GM20000 (cell line): ENCODE results near the gene BCL2L13.
"Not testable (repeated sequence)": the region's sequence is repeated elsewhere in the genome, so short reads cannot be mapped to it uniquely, and the experiment has no call there.

Source experiments
- DNase-seq: peaks from one replicate; pipeline ENCODE4 v3.0.0; 2012; ENCODE audit warnings: low spot score
- TF ChIP-seq, protein P1 (sequence below): IDR thresholded peaks from 2 replicates; pipeline ENCODE4 v1.5.1; 2012; ENCODE audit warnings: mild to moderate bottlenecking, control low read depth; ENCODE audit errors: extremely low read depth, missing control alignments

Gene BCL2L13

DNA sequence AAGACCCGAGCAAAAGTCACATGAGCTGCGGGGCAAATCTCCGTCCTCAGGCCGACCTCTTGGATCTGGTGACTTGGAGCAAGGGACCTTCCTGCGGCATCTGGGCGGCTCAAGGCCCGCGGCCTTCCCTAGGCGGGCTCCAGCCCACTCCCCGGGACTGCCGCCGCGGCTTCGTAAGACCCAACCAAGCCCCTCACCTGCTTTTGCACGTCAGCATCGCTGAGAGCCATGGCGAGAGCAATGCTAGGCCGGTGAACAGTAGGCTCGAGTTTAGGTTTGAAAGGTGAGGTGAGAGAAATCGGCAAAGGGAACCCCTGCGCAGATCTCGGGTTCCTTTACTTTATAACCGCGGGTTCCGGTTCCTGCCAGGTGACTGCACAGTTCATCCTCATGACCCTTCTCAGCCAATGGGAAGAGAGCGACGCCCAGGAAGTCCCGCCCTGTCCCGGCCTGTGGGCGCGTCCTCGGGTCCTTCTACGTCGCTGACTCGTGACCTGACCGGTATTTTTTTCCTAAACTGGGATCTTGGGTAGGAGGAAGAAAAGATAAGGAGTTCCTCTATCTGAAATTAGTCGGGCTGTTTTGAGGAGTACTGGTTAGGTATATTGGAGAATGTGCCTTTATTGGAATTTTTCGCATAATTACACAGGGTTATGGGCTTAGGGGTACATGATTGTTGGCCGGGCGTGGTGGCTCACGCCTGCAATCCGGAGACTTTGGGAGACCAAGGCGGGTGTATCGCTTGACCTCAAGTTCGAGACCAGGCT, 10.0 kb upstream of the BCL2L13 start, which contains the start of gene ATP6V1E1:
Gene ATP6V1E1, minus strand, starts transcription at position 344 of the 767 bp plus-strand sequence. Its CDS starts 114 bp downstream, at position 230.
- TF ChIP-seq, protein P1, sequence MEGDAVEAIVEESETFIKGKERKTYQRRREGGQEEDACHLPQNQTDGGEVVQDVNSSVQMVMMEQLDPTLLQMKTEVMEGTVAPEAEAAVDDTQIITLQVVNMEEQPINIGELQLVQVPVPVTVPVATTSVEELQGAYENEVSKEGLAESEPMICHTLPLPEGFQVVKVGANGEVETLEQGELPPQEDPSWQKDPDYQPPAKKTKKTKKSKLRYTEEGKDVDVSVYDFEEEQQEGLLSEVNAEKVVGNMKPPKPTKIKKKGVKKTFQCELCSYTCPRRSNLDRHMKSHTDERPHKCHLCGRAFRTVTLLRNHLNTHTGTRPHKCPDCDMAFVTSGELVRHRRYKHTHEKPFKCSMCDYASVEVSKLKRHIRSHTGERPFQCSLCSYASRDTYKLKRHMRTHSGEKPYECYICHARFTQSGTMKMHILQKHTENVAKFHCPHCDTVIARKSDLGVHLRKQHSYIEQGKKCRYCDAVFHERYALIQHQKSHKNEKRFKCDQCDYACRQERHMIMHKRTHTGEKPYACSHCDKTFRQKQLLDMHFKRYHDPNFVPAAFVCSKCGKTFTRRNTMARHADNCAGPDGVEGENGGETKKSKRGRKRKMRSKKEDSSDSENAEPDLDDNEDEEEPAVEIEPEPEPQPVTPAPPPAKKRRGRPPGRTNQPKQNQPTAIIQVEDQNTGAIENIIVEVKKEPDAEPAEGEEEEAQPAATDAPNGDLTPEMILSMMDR: no peak
- DNase-seq: peak; percentile 95

DNA sequence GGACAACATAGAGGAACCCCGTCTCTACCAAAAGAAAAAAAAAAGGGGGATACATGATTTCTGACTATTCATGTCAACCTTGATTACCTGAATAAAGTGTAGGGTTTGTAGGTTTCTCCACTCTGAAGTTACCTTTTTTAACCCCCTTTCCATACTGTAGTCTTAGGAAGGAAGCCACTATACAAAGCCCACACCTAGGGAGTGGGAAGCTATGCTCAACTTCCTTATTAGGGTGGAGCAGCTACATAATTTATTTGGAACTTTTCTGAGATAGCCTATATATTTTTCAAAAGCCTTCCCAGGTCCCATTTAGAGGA, 9.4 kb upstream of the BCL2L13 start:
- no peak for DNase-seq
- TF ChIP-seq, protein P1: no peak

DNA sequence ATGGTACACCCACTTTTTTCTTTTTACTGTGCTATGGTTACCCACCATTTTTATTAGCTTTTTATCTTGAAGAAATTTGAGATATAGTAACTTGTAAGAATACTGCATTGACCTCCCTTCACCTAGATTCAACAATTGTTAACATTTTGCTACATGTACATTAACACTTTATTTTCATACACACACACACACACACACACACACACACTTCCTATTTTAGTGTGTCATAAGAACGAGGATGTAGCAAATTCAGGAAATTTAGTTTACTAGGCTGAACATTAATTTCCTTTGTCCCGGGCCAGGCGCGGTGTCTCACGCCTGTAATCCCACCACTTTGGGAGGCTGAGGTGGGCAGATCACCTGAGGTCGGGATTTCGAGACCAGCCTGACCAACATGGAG, 8.9 kb upstream of the BCL2L13 start:
- TF ChIP-seq, protein P1: no peak
- DNase-seq: no peak

DNA sequence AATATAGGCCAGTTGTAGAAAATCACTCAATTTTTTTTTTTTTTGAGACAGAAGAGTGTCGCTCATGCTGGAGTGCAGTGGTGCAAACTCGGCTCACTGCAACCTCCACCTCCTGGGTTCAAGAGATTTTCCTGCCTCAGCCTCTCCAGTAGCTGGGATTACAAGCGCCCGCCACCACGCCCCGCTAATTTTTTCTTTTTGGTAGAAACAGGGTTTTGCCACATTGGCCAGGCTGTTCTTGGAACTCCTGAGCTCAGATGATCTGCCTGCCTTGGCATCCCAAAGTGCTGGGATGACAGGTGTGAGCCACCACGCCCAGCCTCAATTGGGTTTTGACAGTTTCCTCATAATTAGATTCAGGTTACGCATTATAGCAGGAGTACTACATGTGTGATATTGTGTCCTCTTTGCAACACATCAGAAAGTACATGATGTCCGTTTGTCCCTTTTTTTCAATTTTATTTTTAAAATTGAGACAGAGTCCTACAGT, 7.4 kb upstream of the BCL2L13 start:
- TF ChIP-seq, protein P1: no peak

DNA sequence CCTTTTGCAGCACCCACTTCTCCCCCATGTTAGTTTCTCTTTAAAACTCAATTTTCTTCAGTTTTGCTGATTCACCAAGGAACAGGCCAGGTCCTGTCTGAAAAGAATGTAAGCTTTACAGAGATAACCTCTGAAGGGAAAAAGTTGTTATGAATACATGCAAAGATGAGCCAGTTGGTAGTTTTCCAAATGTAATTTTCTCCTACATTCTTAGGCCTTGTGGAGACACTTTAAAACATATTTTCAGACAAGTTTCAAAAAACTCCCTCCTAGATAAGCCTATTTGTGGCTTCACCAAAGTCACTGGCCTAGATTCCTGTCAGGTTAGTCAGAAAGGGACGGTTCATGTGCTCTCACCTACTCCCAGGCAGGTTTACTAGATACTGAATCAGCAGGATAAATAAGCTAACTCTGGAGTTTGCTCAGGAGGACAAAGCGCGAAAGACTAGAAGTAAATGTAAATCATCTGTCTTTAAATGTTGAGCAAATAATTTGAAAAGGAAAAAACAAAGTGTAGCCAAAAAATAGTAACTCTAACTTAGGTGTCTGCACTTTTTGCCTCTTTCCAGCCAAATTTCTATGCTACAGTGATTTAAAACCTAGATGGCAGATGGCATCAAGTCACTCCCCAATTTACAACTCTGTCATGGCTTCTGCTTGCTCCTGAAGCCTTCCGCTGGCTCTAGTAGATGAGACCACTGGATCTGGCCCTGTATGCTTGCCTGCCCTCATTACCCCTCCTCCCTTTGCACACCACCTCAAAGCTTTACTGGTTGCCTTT, 5.2 kb upstream of the BCL2L13 start:
- no peak for DNase-seq
- TF ChIP-seq, protein P1: no peak

More for the DNA sequence above, 7.4 kb upstream of the BCL2L13 start:
- DNase-seq: no peak

DNA sequence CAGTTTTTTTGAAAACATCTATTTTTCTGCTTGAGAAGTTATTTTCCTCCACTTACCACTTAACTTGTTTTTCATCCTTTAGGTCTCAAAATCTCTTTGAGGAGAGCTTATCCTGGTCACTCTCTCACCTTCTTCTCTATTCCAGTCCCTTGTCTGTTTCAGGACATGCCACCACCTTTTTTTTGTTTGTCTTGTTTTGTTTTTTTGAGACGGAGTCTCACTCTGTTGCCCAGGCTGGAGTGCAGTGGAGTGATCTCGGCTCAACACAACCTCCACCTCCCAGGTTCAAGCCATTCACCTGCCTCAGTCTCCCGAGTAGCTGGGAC, 4.6 kb upstream of the BCL2L13 start:
- TF ChIP-seq, protein P1: no peak
- DNase-seq: no peak

DNA sequence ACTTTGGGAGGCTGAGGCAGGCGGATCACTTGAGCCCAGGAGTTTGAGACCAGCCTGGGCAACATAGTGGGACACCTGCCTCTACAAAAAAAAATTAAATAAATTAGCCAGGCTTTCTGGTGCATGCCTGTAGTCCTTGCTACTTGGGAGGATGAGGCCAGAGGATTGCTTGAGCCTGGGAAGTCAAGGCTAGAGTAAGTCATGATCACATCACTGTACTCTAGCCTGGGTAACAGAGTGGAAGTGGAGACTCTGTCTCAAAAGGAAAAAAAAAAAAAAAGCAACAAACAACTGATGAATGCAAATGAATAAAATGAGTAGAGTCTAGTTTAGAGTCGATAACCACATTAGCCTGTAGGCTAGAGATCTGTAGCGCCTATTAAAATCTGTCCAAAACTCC, 3.9 kb upstream of the BCL2L13 start:
- no peak for DNase-seq
- TF ChIP-seq, protein P1: no peak

DNA sequence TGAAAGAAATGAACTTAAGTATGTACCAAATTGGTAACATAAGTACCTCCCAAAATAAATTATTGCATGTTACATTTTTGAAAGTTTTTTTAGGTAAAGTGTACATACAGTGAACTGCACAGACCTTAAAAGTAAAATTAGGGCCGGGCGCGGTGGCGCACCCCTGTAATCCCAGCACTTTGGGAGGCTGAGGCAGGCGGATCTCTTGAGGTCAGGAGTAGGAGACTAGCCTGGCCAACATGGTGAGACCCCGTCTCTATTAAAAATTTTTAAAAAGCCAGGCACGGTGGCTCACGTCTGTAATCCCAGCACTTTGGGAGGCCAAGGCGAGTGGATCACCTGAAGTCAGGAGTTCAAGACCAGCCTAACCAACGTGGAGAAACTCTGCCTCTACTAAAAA, 1.7 kb upstream of the BCL2L13 start:
- not testable (repeated sequence) for DNase-seq
